Pancreas (tissue), 10 donors: Measurements from ENCODE around the gene FABP2. TPM values are rescaled to one million over a fixed set of nuclear protein-coding genes. Genes with fewer than 3 reads are reported as not detected.

Experiments
- ATAC-seq, 4 donors: fragments of 200-7000 bp; cut with Tn5 transposase; one replicate each; pipeline versions ENCODE4 v1.8.0 to v1.9.1; 2020; ENCODE audit warnings: mild to moderate bottlenecking in 4 of 4, moderate library complexity in 4 of 4
- DNase-seq, 6 donors: peaks; one replicate each; pipeline ENCODE4 v3.0.0-alpha.2; 2020
- FAIRE-seq: peaks from 2 replicates; lab custom pipeline; 2012; peaks lifted over from hg19 to GRCh38; lab: Jason Lieb, UNC
- H3K27ac ChIP-seq, 4 donors: fragments of 200-600 bp; sonication (generic); 1 replicate in 3 of 4; 2 replicates in 1 of 4; pipeline versions ENCODE4 v1.5.0 to v1.8.0; 2020
- H3K27me3 ChIP-seq, 4 donors: fragments of 200-600 bp; one replicate each; pipeline ENCODE4 v1.8.0; 2021
- H3K36me3 ChIP-seq, 3 donors: fragments of 200-600 bp; sonication (generic) in 1 of 3; one replicate each; pipeline versions ENCODE4 v1.5.0 to v1.8.0; 2020 to 2021
- H3K4me1 ChIP-seq, 3 donors: fragments of 200-600 bp; one replicate each; pipeline ENCODE4 v1.8.0; 2021
- H3K4me3 ChIP-seq, 4 donors: fragments of 200-600 bp; sonication (generic) in 2 of 4; one replicate each; pipeline versions ENCODE4 v1.5.0 to v1.8.0; 2020 to 2021
- H3K9me3 ChIP-seq, 4 donors: fragments of 200-600 bp; one replicate each; pipeline ENCODE4 v1.8.0; 2021
- CTCF ChIP-seq, 4 donors: fragments of 200-600 bp; sonication (generic) in 3 of 4; IDR thresholded peaks; one replicate each; pipeline versions ENCODE4 v1.5.0 to v1.8.0; 2021; ENCODE audit warnings: antibody characterized with exemption in 4 of 4
- WGBS, 2 donors: extraction: QIAGEN DNeasy Blood & Tissue Kit; methylation state at CpG; one replicate each; pipeline ENCODE4 v1.1.7; 2013; 5-methylcytosine and 5-hydroxymethylcytosine counted together
- intact Hi-C, 3 donors: fragments of 100-400 bp; cut with DNase I; formaldehyde crosslinking; loops; one replicate each; pipeline versions ENCODE4 v1.11.1 to v1.14.2; 2022
- polyA plus RNA-seq, 2 donors: library from polyadenylated mRNA; stranded (reverse); fragments of 200-250 nt; gene quantifications; one replicate each; pipeline ENCODE4 v1.2.3, GENCODE V29; 2013
- total RNA-seq, 6 donors: library from RNA; stranded (reverse); fragmentation: NEBNext Ultra II Directional in 4 of 6; extraction: Animal tissue kit (Norgen Biotek cat#: 25700) in 4 of 6; gene quantifications; one replicate each; pipeline versions ENCODE4 v1.2.1 to v1.2.4, GENCODE V29; 2021 to 2023
- donor health status: healthy with polysubstance abuse.
- donor health status: DM: no; HTN: no; CAD: no; lungs with moderate emphysema.
- donor health status: DM: no; HTN: no; CAD: no.
- donor health status: control.
- donor health status: control.
- donor health status: Bipolar disorder and iron deficiency.
- donor health status: DM: yes; HTN: yes; CAD: no.
- donor health status: DM: no; HTN: no; CAD: no.
- donor health status: DM: no; HTN: no; CAD: no.
- donor health status: DM: yes; HTN: yes; CAD: no.

FABP2 gene
- total and polyA plus RNA-seq, 8 donors: 0.05 TPM; not detected in 7

GRCh38 chr4:119307606-119308005 lies 14.3 kb downstream of the FABP2 start:
- FAIRE-seq (no peak), DNase-seq (no peak), ATAC-seq (no peak)
- no peak overlapping the region for H3K27ac ChIP-seq
- intact Hi-C loops: no loop called here
- H3K4me1 ChIP-seq: no peaks in the 10 kb centered on the region
- no peak overlapping the region for H3K4me3 ChIP-seq
- no peaks in the 10 kb centered on the region for H3K9me3 ChIP-seq
- no peak for TF ChIP-seq CTCF (IDR thresholded peaks at IDR 0.05)
- H3K36me3 ChIP-seq: no peaks in the 10 kb centered on the region
- no peaks in the 10 kb centered on the region for H3K27me3 ChIP-seq

GRCh38 chr4:119304431-119304830 lies 17.5 kb downstream of the FABP2 start:
- no peaks in the 10 kb centered on the region for H3K27me3 ChIP-seq
- DNase-seq (no peak), FAIRE-seq (no peak), ATAC-seq (no peak)
- H3K27ac ChIP-seq: no peak overlapping the region
- no peak overlapping the region for H3K4me3 ChIP-seq
- no peaks in the 10 kb centered on the region for H3K36me3 ChIP-seq
- no peaks in the 10 kb centered on the region for H3K4me1 ChIP-seq
- intact Hi-C loops: no loop called here
- H3K9me3 ChIP-seq: no peaks in the 10 kb centered on the region
- no peak for TF ChIP-seq CTCF (IDR thresholded peaks at IDR 0.05)

- intact Hi-C loops: no loop called here
- H3K27ac ChIP-seq: no peak overlapping the region
- TF ChIP-seq CTCF (IDR thresholded peaks at IDR 0.05): no peak
- peaks cover 0 to 4% (median 1%) of the 10 kb centered on the region in 3 donors for H3K4me1 ChIP-seq
- no peak for ATAC-seq
- no peaks in the 10 kb centered on the region for H3K36me3 ChIP-seq
- no peaks in the 10 kb centered on the region for H3K27me3 ChIP-seq
- H3K9me3 ChIP-seq: no peaks in the 10 kb centered on the region
- no peak overlapping the region for H3K4me3 ChIP-seq
- FAIRE-seq: no peak
- WGBS, 2 donors: 82 to 88% methylated on average over 5 of the region's 5 CpGs
- DNase-seq: no peak
These were observed 18.2 kb downstream of the FABP2 start for GRCh38 chr4:119303587-119304305.

GRCh38 chr4:119302073-119302832 lies 19.7 kb downstream of the FABP2 start:
- FAIRE-seq: no peak
- no peaks in the 10 kb centered on the region for H3K36me3 ChIP-seq
- H3K27ac ChIP-seq: no peak overlapping the region
- H3K9me3 ChIP-seq: no peaks in the 10 kb centered on the region
- no peaks in the 10 kb centered on the region for H3K27me3 ChIP-seq
- intact Hi-C loops: no loop called here
- 57 to 65% methylated on average over 5 of the region's 5 CpGs for WGBS, 2 donors
- H3K4me3 ChIP-seq: no peak overlapping the region
- no peak for ATAC-seq
- H3K4me1 ChIP-seq: peaks cover 0 to 14% (median 12%) of the 10 kb centered on the region in 3 donors
- no peak for TF ChIP-seq CTCF (IDR thresholded peaks at IDR 0.05)
- no peak for DNase-seq
